HUES64 (cell line): ENCODE data around the gene ZNF419. TPM values are rescaled to one million over a fixed set of nuclear protein-coding genes. Genes with fewer than 3 reads are reported as not detected.
"Not testable (repeated sequence)": the region's sequence is repeated elsewhere in the genome, so short reads cannot be mapped to it uniquely, and the experiment has no call there.

Experiments
- H3K27ac ChIP-seq: 2 replicates; pipeline ENCODE4 v1.7.0; 2013; ENCODE audit warnings: low read depth, low read length, inconsistent platforms
- H3K27me3 ChIP-seq: 2 replicates; pipeline ENCODE4 v1.6.1; 2013; ENCODE audit warnings: mild to moderate bottlenecking, low read length; ENCODE audit not compliant: insufficient read depth
- H3K36me3 ChIP-seq: 2 replicates; pipeline ENCODE4 v1.6.1; 2013; ENCODE audit warnings: mild to moderate bottlenecking, low read length; ENCODE audit not compliant: insufficient read depth
- H3K4me1 ChIP-seq: 2 replicates; pipeline ENCODE4 v1.6.1; 2013; ENCODE audit warnings: mild to moderate bottlenecking, low read length, moderate library complexity; ENCODE audit not compliant: insufficient read depth
- H3K4me3 ChIP-seq: 2 replicates; pipeline ENCODE4 v1.5.1; 2013; ENCODE audit warnings: mild to moderate bottlenecking, low read length, moderate library complexity
- H3K9ac ChIP-seq: 2 replicates; pipeline ENCODE4 v1.6.1; 2013; ENCODE audit warnings: mild to moderate bottlenecking, low read depth, low read length
- H3K9me3 ChIP-seq: 2 replicates; pipeline ENCODE4 v1.6.1; 2013; ENCODE audit warnings: low read depth, low read length; ENCODE audit not compliant: insufficient read depth
- WGBS: fragments of 150-250, 120-280 bp; methylation state at CpG from one replicate; pipeline ENCODE4 v1.1.7; 2013; ENCODE audit warnings: missing lambda C conversion rate; 5-methylcytosine and 5-hydroxymethylcytosine counted together
- polyA plus RNA-seq, 2 experiments: library from polyadenylated mRNA; stranded (reverse); fragments of 50-300 nt; gene quantifications; one replicate each; pipeline ENCODE4 v1.2.3, GENCODE V29; 2013

The ZNF419 gene
- 5.2 TPM for polyA plus RNA-seq (2013, experiment 1 of 2)
- polyA plus RNA-seq (2013, experiment 2 of 2): 6.8 TPM

DNA sequence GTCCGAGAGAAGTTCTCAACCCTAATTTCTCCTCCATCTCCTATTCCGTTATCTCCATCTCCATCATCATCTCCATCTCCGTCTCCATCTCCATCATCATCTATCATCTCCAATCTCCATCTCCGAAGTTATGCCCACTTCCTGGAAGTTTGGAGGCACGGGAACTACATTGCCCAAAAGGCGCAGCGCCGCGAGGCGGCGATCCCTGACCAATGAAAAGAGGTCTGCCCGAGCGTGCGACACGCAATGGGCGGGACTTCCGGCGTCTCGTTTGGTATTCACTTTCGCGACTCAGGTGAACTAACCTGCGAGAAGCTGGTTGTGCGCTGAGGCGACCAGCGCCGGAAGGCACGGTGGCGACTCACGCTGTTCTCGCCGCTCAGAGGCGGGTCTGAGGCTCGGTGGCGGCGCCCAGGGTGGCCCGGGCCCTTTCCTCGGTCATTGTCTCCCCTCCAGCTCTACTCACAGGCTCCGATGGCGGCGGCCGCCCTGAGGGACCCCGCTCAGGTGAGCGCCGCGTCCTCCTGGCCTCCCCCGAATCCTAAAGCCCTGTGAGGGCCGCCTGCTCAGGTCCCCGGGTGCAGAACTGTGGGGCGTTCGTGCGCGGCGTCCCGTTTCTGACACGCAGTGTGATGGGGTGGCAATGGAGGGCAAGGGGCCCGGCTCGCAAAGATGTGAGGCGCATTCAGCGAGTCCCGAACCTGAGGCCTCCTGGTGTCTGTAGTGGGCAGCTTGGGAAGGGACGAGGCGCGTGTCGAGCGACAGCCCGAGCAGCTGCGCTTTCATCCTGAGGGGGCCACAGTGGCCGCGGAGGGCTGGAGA lies at the start of gene ZNF419:
Gene ZNF419 (plus strand): TSS at position 274 of the 822 bp plus-strand sequence. CDS start 201 bp downstream, at position 475.
- H3K9ac ChIP-seq: peak within 1 kb of the TSS; percentile 90
- H3K36me3 ChIP-seq: peaks cover 21% of the 10 kb centered on the region
- WGBS: 2% methylated on average over 53 of the region's 69 CpGs
- peak within 1 kb of the TSS; percentile 79 for H3K4me3 ChIP-seq
- H3K9me3 ChIP-seq, H3K4me1 ChIP-seq, H3K27me3 ChIP-seq: not testable (repeated sequence)
- peak within 1 kb of the TSS; percentile 66 for H3K27ac ChIP-seq

DNA sequence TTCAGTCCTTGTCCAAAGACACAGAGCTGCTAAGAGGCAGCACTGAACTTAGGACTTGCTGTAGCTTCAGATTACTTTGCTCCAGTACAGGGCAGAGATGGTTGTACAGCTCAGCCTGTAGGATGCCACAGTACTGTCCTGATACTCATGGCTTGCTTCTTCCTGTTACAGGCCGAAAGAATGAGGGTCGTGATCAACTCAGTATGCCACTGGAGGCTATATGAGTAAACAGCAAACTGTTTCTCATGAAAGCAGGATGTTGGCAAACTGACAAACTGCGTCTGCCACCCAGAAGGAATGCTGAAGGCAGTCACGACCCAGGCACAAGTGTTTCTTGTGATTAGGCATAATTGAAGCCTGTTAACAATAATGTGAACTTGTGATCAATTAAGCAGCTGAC lies 49.6 kb upstream of the ZNF419 start:
- H3K9me3 ChIP-seq: no peaks in the 10 kb centered on the region
- H3K27ac ChIP-seq: no peak overlapping the region
- 94% methylated on average over 4 of the region's 4 CpGs for WGBS

DNA sequence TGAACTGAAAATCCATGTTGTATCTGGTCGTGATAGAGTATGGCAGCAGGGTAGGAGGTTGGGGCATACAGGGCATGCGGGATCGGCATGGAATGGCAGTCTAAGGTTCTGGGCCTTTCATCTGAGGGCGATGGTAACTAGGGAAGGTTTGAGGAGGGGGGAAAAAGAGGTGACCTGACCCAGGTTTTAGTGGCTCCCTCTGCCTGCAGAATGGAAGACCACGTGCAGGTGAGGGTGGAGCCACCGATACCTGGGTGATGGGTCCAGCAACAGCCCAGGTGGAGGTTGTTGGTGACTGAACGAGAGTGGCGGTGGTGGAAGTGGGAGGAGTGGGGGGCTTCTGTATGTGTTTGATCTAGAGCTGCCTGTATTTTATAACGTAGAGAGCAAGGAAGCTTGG lies 48.6 kb upstream of the ZNF419 start:
- WGBS: 94% methylated on average over 9 of the region's 9 CpGs
- no peak overlapping the region for H3K27ac ChIP-seq
- no peak overlapping the region for H3K9ac ChIP-seq
- H3K4me3 ChIP-seq: no peak overlapping the region
- peaks cover 9% of the 10 kb centered on the region; the same call in 1 of the 2 replicates for H3K4me1 ChIP-seq
- H3K27me3 ChIP-seq: no peaks in the 10 kb centered on the region
- H3K36me3 ChIP-seq: peaks cover 25% of the 10 kb centered on the region
- H3K9me3 ChIP-seq: no peaks in the 10 kb centered on the region

More for the DNA sequence above, 49.6 kb upstream of the ZNF419 start:
- H3K4me1 ChIP-seq: peaks cover 9% of the 10 kb centered on the region; the same call in 1 of the 2 replicates
- no peaks in the 10 kb centered on the region for H3K27me3 ChIP-seq
- H3K4me3 ChIP-seq: no peak overlapping the region
- H3K9ac ChIP-seq: no peak overlapping the region
- H3K36me3 ChIP-seq: peaks cover 15% of the 10 kb centered on the region

DNA sequence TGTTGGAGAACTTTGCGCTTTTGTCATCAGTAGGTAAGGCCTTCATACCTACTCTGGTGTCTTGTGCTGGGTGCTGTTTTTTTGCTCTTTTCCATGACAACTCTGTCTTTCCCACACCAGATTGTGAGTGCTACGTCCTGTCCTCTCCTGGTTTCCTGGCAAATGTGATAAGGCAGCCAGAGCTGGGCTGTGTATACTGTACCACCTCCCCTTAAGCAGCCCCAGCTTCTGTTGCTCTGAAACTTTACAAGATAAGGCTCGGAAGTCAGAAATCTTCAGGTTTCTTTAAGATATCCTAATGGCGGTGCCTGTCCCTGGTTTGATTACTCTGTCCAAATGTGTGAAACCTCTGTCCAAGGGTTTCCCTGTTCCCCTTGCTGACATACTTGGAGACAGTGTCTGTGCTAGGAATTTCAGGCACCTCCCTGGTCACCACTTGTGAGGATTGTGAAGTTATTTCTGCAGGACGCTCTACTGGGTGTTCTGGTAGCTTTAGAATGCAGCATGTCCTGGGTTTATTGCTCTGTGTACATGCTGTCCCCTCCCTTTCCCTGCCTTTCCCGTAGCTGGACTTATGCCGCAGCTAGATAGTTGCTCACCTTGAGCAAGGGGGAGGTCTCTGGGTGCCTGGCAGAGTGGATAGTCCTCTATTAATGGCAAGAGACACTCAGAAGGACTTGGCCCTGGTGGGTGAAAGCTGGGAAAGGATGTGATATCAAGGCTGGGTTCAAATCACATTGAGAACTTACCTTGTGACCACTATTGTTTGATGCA lies 45.4 kb upstream of the ZNF419 start:
- no peak overlapping the region for H3K27ac ChIP-seq
- 80% methylated on average over 7 of the region's 7 CpGs for WGBS
- no peak overlapping the region for H3K9ac ChIP-seq
- peaks cover 9% of the 10 kb centered on the region; the same call in 1 of the 2 replicates for H3K9me3 ChIP-seq
- H3K4me3 ChIP-seq: no peak overlapping the region
- H3K4me1 ChIP-seq: 0 out of 2 replicates have a peak, but pooled peaks cover under 1% of the 10 kb centered on the region
- H3K36me3 ChIP-seq: peaks cover 45% of the 10 kb centered on the region
- no peaks in the 10 kb centered on the region for H3K27me3 ChIP-seq

DNA sequence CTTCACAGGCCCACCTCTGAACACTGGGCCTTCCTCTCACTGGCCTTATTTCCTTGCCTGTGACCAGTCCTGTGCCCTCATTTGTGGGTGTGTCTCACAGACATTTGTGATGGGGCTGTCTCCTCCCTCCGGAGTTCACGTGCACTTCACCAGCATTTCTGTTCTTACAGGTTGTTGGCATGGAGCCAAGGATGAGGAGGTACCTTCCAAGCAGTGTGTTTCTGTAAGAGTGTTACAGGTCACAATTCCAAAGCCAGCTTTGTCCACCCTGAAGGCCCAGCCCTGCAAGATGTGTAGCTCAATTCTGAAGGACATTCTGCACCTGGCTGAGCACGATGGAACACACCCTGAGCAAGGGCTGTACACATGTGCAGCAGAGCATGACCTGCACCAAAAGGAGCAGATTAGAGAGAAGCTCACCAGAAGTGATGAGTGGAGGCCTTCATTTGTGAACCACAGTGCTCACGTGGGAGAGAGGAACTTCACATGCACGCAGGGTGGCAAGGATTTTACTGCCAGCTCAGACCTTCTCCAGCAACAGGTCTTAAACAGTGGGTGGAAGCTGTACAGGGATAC lies 44.3 kb upstream of the ZNF419 start:
- Histone ChIP-seq H3K9me3 (peaks cover 9% of the 10 kb centered on the region; the same call in 1 of the 2 replicates), H3K36me3 (peaks cover 40% of the 10 kb centered on the region), H3K4me1 (no peaks in the 10 kb centered on the region), H3K27me3 (no peaks in the 10 kb centered on the region), H3K27ac (no peak overlapping the region), H3K4me3 (no peak overlapping the region), H3K9ac (no peak overlapping the region)
- WGBS: 72% methylated on average over 5 of the region's 5 CpGs

DNA sequence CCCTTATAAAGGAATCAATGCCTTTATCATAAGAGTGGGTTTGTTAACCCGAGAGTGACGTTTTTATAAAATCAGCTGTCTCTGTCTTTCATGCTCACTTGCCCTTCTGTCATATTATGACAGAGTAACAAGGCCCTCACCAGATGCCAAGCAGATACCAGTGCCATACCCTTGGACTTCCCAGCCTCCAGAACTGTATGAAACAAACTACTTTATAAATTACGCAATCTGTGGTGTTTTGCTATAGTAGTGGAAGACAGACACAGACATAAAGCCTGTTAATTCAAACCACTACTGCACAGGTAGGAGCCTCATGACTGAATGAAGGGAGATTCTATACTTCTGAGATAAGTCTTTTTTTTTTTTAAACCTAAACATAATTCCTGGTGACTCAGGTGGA lies 35.2 kb upstream of the ZNF419 start:
- Histone ChIP-seq H3K9me3 (no peaks in the 10 kb centered on the region), H3K4me3 (no peak overlapping the region), H3K9ac (no peak overlapping the region), H3K36me3 (no peaks in the 10 kb centered on the region), H3K4me1 (no peaks in the 10 kb centered on the region), H3K27ac (no peak overlapping the region), H3K27me3 (no peaks in the 10 kb centered on the region)
- 94% methylated on average over 2 of the region's 3 CpGs for WGBS

DNA sequence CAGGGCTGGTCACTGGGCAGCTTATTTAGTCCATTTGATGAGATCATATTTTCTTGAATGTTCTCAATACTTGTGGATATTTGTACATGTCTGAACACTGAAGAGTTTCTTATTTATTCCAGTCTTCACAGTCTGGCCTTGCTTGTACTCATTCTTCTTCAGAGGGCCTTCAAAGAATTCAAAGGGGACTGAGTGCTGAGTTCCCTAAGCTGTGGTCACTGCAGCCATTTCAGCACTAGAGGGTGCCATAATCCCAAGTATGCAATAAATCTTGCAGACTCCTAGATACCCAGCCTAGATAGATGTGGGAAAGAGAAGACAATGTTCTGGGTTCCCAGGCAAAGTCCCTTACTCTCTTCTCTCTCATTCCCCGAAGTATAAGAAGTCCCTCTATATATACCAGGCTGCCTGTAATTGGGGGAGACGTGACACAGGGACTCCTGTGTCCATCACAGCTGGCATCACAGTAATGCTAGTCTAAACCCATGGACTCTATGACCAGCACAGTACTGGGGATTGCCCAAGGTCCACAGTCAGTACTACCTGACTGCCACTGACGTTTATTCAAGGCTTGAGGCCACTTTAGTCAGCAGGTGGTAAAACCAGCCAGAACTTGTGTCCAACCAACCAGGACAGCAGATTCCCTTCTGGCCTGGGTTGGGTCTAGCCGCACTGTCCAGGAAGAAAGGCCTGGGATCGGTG lies 21.7 kb upstream of the ZNF419 start:
- Histone ChIP-seq H3K27me3 (no peaks in the 10 kb centered on the region), H3K36me3 (peaks cover 9% of the 10 kb centered on the region; the same call in 1 of the 2 replicates), H3K9me3 (peaks cover 65% of the 10 kb centered on the region), H3K9ac (no peak overlapping the region), H3K4me3 (no peak overlapping the region), H3K27ac (no peak overlapping the region), H3K4me1 (no peaks in the 10 kb centered on the region)
- 76% methylated on average over 5 of the region's 5 CpGs for WGBS

DNA sequence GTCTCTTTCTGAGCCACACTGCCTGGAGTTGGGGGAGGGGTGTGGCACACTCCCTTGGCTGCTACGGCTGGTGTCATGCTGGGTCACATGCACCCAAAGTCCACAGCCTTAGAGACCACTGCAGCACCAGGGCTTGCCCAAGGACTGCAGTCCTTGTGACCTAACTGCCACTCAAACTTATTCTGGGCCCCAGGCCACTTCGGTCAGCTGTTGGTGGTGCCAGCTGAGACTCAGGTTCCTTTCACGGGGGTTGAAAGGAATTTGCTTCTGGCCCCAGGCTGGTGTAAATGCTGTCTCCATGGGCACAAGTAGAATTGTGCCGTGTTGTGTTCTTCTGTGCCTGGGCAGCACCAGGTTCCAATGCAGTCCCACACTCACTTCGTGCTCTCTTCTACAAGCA lies 21.1 kb upstream of the ZNF419 start:
- peaks cover 66% of the 10 kb centered on the region for H3K9me3 ChIP-seq
- peaks cover 16% of the 10 kb centered on the region for H3K36me3 ChIP-seq
- WGBS: 95% methylated on average over 5 of the region's 5 CpGs

DNA sequence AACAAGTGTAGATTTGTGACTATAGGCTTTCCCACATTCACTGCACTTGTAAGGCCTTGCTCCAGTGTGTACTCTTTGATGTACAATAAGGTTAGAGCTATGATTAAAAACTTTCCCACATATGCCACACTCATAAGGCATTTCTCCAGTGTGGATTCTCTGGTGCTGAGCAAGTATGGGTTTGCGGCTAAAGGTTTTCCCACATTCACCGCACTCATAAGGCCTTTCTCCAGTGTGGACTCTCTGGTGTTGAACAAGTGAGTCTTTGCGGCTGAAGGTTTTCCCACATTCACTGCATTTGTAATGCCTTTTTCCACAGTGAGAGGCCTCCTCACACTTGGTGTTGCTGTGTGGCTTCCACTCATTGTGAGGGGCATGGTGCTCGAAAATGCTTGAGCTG lies 13.9 kb upstream of the ZNF419 start:
- no peak overlapping the region for H3K4me3 ChIP-seq

More for the DNA sequence above, 21.1 kb upstream of the ZNF419 start:
- Histone ChIP-seq H3K27ac (no peak overlapping the region), H3K27me3 (no peaks in the 10 kb centered on the region), H3K4me1 (no peaks in the 10 kb centered on the region), H3K4me3 (no peak overlapping the region), H3K9ac (no peak overlapping the region)

DNA sequence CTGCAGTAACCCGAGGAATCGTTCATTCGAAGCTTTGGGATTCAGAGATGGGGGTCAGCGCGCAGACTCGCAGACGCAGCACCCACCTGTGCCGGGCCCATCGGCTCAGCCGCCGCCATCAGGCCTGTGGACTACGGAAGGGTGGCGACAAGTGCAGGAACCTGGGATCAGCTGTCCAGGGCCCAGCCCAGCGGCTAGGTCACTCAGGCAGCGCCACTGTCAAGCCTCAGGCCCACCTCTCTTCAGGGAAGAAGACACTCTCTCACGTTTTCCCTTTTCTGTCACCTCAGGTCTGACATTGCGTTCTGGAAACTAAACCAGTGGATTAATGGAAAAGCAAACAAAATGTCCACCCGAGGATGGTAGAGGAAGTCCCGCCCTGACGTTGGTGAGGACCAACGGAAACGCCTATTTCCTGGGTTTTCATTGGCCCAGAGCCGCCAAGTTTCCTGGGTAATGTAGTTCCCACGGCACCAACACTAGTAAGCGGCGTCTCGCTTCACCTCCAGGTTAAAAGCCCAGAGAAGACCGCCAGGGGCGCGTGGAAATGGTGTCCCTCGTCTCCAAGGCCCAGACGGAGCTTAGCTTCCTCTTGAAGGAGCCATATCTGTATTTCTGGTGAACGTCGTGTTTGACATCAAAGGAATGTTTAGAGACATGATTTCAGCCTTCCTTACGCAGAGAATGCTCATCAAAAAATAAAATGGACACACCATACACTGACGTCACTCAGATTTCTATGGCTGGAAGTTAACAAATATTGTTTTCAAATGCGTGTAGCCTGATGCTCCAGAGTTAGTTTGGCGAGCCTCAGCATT lies 10.2 kb upstream of the ZNF419 start, which contains the start of gene ZNF772:
Gene ZNF772 (minus strand): TSS at position 376 of the 818 bp plus-strand sequence. CDS start 257 bp downstream, at position 119.
- Histone ChIP-seq H3K4me1 (no peaks in the 10 kb centered on the region), H3K9me3 (peaks cover 65% of the 10 kb centered on the region), H3K36me3 (peaks cover 38% of the 10 kb centered on the region), H3K27me3 (0 out of 2 replicates have a peak, but pooled peaks cover 5% of the 10 kb centered on the region), H3K27ac (peak within 1 kb of the TSS; percentile 82), H3K9ac (peak within 1 kb of the TSS; percentile 84), H3K4me3 (peak within 1 kb of the TSS; percentile 80)
- 11% methylated on average over 38 of the region's 38 CpGs for WGBS

More for the DNA sequence above, 13.9 kb upstream of the ZNF419 start:
- Histone ChIP-seq H3K9ac (no peak overlapping the region), H3K27me3 (no peaks in the 10 kb centered on the region), H3K36me3 (peaks cover 55% of the 10 kb centered on the region), H3K9me3 (peaks cover 90% of the 10 kb centered on the region), H3K27ac (no peak overlapping the region), H3K4me1 (no peaks in the 10 kb centered on the region)
- WGBS: 100% methylated on average over 4 of the region's 4 CpGs
